Erythroblast (primary cell): ENCODE results near the gene TTI1.

ENCODE experiments used
- GATA1 ChIP-seq: IDR thresholded peaks from 2 replicates; pipeline ENCODE4 v1.6.1; 2011; ENCODE audit warnings: low read depth, mild to moderate bottlenecking, control low read depth, low read length, moderate library complexity
- POLR2A ChIP-seq: IDR thresholded peaks from 2 replicates; pipeline ENCODE4 v1.6.1; 2011; ENCODE audit warnings: mild to moderate bottlenecking, low read length

DNA sequence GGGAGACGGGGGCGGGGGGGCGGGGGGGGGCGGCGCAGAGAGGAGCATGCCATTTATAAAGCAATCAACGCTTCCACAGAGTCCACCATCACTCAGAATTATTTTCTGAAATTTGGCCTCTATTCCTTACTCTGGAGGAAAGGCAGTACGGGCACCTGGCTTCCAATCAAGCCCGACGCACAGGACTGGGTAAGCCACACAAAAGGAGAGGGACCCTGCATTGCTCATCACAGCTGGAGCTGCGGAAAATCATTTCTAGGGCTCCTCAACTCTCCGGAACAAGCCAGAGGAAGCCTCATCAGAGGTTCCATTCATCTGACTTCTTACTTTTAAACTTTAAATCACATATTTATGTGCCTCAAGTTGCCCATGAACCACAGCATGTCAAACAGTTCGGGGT is 55.9 kb downstream of the TTI1 start:
- TF ChIP-seq POLR2A, result no peak
- TF ChIP-seq GATA1, result no peak
